Hematopoietic multipotent progenitor cell (in vitro differentiated cells): ENCODE results near the gene TFF2. TPM values are rescaled to one million over a fixed set of nuclear protein-coding genes. Genes with fewer than 3 reads are reported as not detected.

Experiments
- DNase-seq, 3 donors: peaks; one replicate each; pipeline ENCODE4 v3.0.0-alpha.2; 2011 to 2015; ENCODE audit warnings: low read depth in 2 of 3, low spot score in 2 of 3
- total RNA-seq: library from RNA; depleted of rRNA; stranded (reverse); fragments of >200 nt; gene quantifications from one replicate; pipeline ENCODE4 v1.2.3, GENCODE V29; 2012

The TFF2 gene
- total RNA-seq, 1 donor: not detected

DNA sequence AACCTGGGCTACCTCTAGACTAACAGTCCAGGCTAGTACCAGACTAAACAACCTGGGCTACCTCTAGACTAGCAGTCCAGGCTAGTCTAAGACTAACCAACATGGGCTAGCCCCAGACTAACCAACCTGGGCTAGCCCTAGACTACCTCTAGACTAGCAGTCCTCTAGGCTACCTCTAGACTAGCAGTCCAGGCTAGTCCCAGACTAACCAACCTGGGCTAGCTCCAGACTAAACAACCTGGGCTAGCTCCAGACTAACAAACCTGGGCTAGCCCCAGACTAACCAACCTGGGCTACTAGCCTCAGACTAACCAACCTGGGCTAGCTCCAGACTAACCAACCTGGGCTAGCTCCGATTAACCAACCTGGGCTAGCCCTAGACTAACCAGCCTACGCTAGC is 2.0 kb downstream of the TFF2 start:
- DNase-seq: no peak

DNA sequence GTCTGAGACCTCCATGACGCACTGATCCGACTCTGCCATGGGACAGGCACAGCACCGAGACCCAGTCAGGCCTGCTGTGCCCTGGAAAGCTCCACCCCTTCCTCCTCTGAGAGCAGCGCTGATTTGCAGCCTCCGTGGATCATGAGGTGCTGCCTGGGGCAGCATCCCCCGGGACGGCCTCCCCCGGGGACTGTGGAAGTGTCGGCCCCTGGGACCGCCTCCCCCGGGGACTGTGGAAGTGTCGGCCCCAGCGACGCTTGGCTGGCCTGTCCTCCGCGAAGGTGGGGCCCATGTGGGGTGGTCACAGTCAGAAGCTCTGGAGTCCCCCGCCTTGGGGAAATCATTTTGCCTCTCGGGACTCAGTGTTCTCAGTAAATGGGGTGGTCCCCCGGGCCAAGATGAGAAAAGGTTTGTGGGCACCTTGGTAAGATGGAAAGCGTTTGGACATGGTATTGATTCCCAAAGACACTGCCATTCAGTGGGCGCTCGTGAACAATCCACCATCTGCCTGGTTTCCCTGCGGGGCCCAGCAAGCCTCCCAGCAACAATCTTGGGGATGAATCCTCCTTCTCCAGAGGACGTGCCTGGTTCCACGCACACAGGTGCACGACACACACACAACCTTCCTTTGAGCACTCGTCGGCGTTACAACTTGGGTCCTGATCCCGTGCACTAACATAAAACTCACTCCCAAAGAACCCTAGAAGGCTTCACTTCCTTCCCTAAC is 3.0 kb downstream of the TFF2 start:
- DNase-seq: no peak

DNA sequence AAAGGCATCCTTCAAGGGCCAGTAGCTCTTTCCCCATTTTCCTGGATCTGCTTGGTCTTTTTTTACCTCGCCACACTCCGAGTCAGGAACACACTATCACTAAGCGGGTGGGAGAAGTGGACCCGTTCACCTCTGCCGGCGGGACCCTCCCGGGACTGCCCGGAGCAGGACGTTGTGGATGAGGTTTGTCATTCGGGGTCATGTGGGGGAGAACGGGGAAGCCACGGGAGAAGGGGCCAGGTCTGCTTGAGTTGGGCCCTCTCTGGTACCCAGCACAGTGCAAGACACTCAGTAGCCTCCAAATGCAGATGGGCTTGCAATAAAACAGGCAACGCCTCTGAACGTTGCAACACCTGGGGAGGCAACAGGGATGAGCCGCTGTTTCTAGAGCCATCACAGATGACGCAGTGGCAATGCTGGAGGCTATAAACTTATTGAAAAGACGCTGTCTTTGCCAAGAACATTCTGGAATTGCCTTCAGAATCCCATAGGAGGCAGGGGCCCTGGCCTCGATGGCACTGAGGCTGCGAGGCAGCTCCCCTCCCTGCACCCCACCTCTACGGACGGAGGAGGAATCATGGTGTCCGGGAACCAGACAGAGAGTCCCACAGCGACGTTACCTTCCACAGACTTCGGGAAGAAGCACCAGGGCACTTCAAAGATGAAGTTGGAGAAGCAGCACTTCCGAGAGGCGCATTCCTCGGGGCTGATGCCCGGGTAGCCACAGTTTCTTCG is 3.8 kb downstream of the TFF2 start:
- DNase-seq: no peak

DNA sequence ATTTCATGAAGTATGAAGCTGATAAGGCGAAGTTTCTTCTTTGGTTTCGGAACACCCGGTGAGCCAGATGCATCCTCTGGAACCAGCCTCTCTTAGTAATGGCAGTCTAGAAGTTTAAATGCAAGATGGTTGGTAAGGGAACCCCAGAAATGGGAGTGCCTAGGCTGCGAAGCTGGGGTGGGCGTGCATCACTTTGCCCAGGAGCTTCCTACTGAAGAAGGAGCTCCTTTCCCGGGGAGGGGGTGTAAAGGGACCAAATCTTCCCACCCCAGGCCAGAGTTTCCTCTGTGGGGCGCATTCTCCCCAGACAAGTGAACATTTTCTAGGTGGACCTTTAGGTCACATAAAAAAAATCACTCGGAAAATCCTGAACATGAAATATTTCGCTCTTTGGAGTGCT is 4.4 kb downstream of the TFF2 start:
- DNase-seq: no peak

DNA sequence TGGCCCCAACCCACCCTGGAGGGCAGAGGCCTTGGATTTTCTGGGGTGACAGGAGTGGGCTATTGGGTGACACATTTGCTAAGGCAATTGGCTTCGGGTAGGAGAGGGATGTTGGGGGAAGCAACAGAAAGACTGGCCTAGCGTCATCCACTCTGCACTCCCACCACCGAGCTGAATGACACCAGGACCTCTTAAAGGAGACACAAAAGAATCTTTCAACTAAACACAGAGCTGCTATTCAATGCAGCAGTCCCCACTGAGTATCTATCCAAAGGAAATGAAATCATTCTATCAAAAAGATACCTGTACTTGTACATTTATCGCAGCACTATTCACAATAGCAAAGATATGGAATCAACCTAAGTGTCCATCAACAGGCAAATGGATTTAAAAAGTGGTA is 6.2 kb downstream of the TFF2 start:
- no peak for DNase-seq

DNA sequence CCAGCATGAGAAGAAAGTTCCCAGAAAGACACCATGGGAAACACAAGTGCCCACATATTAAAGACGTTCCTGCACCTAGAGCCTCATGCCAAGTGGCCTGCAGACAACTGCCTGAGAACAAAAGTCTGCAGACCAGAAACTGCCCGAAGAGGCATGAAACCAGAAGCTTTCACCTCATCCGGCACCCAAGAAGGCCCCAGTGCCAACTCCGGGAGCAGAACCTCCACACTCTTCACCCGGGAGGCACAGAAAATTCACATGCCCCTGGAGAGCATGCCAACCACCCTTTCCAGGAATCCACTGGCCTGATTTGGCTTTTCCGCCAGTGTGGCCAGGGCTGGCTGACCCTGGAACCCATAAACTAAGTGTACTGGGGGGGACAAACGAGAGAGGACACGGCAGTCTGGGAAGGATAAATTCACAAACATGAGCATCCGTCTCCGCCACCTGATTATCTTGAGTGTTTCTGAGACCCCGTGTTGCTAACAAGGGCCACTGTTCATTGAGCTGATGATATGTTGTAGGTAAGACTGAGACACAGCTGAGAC is 6.8 kb downstream of the TFF2 start:
- DNase-seq: no peak

DNA sequence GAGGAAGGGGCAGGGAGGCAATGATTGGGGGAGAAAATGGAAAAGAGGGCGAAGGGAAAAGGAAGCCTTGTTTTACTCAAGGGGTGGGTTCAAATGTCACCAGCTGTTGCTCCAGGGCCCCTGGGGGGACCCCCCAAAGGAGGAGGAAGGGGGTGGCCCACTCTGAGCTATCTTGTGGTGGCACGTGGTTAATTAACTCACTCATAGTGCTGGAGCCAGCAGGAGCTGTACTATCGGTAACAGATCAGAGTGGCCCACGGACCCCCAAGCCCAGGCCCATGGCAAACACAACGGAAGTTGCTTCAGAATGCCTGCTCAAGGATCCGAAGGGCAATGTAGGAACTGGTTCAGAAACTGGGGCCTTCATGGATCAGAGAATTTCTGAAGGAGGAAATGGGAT is 7.2 kb downstream of the TFF2 start:
- no peak for DNase-seq

DNA sequence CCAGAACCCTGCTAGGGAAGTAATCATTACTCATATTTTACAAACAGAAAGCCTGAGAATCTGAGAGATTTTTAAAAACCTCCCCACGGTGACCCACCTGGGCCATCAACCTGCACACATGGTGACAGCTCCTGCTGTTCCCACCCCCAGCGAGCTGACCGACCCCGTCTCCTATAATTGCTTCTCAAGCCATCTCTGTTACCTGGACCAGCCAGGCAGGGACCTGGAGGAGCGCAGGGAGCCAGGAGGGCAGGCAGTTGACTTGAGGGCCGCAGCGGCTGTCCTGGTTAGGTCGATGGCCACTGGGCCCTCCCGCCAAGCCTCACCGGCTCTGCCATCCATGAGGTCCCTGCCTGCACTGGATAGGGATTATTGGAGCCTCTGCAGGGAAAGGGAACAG is 7.7 kb downstream of the TFF2 start:
- no peak for DNase-seq

DNA sequence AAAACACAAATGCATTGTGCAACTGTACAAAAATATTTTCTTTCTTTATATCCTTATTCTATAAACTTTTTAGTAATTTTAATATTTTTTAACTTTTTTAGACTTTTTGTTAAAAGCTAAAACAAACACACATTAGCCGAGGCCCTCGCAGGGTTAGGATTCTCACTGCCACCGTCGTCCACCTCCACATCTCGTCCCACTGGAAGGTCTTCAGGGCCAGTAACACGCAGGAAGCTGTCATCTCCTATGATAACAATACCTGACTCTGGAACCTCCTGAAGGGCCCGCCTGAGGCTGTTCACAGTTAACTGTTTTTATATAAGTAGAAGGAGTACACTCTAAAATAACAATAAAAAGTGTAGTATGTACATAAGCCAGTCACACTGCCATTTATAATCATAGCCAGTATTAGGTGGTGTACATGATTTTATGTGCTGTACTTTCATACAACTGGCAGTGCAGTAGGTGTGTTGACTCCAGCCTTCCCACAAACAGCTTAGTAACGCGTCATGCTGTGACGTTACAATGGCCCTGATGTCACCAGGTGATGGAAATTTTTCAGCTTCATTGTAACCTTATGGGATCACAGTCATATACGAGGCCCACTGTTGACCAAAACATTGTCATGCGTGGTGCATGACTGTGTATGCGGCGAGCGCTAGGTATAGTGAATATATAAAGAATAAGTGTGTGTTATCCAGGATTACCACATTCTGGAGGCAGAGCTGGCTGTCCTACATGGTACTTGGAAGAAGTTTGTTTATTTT is 8.8 kb downstream of the TFF2 start:
- DNase-seq: no peak

DNA sequence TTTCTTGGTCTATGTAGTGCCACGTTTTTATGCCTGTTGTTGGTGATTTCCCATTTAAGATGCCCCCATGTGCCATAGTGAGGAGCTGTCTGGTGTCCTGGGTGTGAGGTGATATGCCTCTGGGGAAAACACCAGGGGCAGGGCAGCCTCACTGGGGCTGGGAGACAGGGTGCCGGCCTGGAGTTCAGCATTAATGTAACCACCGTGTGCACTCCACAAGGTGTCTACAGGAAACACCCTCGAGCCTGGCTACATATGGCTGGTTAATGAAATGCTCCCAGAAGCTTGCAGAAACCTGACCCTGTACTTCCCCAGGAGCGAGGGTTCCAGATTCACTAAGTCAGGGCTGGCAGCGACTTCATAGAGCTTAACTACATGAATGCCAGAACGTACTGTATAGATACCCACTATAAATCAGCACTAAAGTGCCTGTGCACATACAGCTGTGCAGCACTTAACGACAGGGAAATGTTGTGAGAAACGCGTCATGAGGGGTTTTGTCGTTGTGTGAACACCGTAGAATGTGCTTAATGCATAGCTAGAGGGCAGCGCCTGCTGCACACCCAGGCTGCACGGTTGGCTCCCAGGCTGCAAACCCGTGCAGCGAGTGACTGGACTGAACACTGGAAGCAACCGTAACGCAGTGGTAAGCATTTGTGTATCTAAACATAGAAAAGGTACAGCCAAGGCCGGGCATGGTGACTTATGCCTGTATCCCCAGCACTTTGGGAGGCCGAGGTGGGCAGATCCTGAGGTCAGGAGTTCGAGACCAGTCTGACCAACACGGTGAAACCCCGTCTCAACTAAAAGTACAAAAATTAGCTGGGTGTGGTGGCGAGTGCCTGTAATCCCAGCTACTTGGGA is 10.4 kb downstream of the TFF2 start:
- DNase-seq: no peak

DNA sequence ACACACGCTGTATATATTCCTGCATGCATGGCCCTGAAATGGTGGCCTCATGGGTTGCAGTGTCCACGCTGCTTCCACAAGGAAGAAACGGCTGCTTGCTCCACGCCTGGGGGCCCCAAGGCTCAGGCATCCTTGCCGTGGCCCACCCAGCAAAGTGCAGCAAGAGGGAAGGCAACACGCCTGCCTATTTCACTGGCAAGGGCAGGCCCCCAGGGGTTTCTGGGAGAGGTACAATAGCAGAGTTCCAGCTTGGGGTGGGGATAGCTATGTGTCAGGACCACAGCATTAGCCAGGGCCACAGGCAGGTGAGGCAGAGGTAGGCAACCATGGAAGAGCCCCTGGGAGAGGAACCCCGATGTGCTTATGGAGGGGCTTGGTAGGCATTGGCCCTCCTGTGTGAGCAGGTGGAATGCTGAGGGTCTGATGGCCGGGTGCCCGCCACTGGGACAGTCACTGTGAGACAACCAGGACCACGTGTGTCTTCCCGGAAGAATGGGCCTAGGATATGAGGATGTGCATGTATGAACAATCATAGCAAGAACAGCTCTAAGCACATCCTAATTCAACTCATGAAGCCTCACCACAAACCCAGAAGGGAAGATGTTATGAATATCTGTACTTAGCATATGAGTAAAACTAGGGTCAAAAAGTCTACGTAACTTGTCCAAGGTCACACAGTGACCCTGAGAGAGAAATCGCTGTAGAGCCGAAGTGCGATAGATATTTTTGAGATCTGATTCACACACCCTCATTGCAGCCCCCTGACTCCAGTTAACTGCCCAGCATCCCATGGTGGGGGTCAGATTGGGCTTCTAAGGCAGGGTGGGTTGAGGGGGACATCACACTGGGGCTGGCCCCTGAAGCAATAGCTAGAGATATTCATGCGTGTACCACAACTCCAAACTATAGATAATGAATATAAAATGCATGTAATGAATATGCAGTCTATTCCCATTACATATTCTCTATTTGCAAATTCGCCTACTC is 11.8 kb downstream of the TFF2 start:
- no peak for DNase-seq

DNA sequence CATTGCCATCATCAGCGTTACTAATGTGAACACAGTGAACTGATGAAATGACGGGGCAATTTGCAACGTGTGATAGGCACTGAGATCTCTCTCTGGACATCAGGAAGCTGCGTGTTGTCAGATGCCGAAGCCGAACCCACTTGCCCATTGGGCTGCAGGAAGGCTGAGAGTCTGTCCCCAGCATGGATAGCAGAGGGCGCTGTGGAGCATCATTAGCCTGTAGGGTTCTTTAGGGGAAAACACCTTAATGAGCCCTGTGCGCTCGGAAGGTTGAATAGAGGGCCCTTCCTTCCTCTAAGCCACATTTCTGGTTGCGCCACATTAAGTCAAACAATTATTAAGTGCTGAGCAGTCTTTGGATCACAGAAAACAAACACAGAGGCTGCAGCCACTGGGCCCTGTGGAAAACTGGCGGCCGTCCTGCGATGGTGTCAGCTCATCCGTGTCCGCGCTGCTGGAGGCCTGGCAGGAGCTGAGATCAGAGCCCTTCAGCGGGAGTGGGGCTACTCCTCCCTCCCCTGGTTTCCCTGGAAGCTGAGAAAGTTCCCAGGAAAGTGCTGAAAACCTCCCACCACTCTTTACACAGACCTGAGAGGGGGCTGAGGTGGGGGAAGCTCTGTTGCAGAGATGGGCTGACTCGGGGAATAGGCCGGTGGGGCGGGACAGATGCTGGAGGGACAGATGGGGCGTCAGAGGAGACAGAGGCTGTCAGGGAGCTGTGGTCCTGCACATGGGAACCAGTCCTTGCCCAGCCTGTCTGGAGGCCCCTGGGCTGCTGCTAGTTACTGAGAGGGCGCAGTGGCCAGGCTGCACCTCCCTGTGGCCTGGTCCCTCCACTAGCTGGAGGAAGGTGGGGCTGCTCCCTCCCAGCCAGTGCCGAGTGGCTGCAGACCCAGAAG is 12.7 kb downstream of the TFF2 start:
- peak; percentile 53 to 89 (median 85) for DNase-seq

DNA sequence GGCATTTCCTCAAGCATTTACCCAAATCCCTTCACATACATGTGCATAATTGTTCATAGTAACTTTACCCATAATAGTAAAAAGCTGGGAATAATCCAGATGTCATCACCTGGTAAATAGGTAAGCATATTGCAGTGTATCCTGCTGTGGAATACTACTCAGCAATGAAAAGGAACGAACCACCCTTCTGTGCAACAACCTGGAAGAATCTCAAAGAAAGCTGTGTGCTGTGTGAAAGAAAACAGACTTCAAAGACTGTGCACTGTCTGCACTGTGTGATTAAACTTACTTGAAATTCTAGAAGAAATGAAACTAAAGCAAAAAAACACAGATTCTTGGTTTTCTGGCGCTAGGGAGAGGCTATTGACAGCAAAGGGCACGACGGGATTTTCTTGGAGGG is 13.5 kb downstream of the TFF2 start:
- DNase-seq: no peak

DNA sequence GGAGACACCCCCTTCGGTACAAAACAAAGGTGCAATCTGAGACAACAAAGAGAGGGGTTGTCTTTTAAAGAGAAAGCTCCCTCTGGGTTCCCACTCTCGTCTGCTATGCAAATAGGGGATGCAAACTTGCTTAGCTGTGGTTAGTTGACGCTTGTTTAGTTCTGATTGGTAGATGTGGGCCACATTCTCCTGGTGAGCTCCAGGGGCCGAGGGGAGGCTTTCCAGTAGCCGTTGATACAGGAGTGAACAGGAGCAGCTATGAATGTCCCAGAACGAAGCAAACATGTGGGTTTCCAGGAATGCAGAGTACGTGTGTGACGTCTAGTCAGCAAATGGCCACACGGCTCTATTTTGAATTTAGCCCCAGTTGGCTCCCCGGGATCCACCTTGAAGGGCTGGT is 14.7 kb downstream of the TFF2 start:
- no peak for DNase-seq

DNA sequence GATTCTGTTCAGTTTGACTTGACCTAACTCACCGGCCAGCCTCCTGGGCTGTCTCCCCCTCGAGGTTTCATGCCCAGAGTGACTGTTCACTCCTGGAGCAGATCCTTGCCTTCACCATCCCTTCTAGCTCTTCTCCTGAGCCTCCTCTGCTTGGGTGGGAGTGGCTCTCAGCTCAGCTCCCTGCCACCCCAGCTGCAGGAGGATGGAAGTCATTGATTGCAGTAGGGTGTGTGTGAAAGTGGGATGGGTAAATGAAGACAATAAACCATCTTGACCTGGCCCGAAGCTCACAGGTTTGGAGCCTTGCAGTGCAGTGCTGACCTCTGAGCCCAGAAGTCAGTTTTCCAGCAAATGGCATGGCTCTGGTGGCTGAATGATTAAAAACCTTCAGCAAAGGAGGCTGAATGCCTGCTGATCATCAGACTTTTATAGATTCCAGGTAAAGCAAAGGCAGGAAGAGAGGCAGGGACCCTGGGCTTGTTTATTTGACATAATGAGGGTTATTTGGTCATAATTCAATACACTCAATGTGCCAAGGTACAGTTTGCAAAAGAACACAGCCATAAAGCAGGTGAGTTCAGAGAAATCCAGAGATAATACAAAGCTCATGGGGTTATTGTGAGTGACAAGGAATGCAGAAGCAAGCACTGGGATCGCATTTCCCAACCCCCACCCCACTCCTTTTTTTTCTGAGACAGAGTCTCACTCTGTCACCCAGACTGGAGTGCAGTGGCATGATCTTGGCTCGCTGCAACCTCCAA is 18.1 kb downstream of the TFF2 start:
- no peak for DNase-seq

DNA sequence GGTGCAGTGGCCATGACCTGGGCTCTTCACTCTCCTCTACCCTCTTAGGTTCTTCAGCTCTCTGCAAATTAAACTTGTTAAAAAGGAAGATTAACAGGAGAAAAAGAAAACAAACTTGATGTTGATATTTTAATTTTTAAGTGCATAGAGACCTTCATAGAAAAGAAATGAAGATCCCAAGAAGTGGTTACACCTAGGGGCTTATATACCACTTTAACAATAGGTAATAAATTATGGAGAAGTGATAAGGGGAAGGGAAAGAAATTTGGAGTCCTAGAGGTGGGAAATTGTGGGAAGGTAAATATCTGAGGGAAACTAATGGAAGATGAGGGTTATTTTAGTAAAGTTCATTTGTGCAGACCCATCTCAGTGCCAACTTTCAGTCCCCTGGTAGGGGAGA is 19.1 kb downstream of the TFF2 start:
- no peak for DNase-seq
